ENCODE measurements around the gene ZNF304. TPM values are rescaled to one million over a fixed set of nuclear protein-coding genes. Genes with fewer than 3 reads are reported as not detected.

The ZNF304 gene
- total and polyA plus RNA-seq, 2 of the 13 experiments (the other 11 are each of a cell fraction or from before 2014, with no cell fraction given) = 3.4 to 8.0 TPM

DNA sequence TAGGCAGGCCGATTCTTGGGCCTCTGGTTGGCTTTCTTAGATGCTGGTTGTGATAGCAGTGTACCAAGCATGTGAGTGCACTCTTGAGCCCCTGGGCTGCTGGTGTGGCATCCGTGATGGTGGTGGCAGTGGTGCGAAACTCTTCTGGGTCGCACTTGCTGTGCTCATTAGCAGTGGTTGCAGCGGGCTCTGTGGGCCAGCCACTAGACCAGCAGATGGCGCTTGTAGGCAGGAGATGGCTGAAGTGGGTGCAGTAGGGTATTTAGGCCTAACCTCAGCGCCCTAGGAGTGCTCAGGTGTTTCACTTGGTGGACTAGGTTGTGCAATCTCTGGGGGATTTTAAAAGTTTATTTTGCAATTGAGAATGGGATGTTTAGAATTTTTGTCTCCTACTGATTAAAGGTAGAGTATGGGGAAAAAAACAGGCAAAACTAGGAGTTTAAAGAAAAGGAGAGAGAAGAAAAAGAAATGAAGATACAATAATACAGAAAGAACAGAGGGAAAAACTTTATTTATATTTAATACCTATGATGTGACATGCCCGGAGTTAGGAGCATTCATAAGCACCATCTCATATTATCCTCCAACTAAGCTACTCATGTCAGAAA lies 55.5 kb downstream of the ZNF304 start (continued):
- TF ChIP-seq, protein P1, sequence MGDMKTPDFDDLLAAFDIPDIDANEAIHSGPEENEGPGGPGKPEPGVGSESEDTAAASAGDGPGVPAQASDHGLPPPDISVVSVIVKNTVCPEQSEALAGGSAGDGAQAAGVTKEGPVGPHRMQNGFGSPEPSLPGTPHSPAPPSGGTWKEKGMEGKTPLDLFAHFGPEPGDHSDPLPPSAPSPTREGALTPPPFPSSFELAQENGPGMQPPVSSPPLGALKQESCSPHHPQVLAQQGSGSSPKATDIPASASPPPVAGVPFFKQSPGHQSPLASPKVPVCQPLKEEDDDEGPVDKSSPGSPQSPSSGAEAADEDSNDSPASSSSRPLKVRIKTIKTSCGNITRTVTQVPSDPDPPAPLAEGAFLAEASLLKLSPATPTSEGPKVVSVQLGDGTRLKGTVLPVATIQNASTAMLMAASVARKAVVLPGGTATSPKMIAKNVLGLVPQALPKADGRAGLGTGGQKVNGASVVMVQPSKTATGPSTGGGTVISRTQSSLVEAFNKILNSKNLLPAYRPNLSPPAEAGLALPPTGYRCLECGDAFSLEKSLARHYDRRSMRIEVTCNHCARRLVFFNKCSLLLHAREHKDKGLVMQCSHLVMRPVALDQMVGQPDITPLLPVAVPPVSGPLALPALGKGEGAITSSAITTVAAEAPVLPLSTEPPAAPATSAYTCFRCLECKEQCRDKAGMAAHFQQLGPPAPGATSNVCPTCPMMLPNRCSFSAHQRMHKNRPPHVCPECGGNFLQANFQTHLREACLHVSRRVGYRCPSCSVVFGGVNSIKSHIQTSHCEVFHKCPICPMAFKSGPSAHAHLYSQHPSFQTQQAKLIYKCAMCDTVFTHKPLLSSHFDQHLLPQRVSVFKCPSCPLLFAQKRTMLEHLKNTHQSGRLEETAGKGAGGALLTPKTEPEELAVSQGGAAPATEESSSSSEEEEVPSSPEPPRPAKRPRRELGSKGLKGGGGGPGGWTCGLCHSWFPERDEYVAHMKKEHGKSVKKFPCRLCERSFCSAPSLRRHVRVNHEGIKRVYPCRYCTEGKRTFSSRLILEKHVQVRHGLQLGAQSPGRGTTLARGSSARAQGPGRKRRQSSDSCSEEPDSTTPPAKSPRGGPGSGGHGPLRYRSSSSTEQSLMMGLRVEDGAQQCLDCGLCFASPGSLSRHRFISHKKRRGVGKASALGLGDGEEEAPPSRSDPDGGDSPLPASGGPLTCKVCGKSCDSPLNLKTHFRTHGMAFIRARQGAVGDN (CRISPR knock-in tag; IDR thresholded peaks at IDR 0.05) = peak; percentile 40
- no peak for TF ChIP-seq ZNF20 (CRISPR knock-in tag; IDR thresholded peaks at IDR 0.05)
- TF ChIP-seq JUNB (CRISPR knock-in tag; IDR thresholded peaks at IDR 0.05; ENCODE audit: borderline replicate concordance) = no peak
- TF ChIP-seq ZNF207 (IDR thresholded peaks at IDR 0.05; ENCODE audit: borderline replicate concordance) = no peak
- TF ChIP-seq, protein P2, sequence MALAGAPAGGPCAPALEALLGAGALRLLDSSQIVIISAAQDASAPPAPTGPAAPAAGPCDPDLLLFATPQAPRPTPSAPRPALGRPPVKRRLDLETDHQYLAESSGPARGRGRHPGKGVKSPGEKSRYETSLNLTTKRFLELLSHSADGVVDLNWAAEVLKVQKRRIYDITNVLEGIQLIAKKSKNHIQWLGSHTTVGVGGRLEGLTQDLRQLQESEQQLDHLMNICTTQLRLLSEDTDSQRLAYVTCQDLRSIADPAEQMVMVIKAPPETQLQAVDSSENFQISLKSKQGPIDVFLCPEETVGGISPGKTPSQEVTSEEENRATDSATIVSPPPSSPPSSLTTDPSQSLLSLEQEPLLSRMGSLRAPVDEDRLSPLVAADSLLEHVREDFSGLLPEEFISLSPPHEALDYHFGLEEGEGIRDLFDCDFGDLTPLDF (CRISPR knock-in tag; IDR thresholded peaks at IDR 0.05) = no peak
- TF ChIP-seq, protein P3, sequence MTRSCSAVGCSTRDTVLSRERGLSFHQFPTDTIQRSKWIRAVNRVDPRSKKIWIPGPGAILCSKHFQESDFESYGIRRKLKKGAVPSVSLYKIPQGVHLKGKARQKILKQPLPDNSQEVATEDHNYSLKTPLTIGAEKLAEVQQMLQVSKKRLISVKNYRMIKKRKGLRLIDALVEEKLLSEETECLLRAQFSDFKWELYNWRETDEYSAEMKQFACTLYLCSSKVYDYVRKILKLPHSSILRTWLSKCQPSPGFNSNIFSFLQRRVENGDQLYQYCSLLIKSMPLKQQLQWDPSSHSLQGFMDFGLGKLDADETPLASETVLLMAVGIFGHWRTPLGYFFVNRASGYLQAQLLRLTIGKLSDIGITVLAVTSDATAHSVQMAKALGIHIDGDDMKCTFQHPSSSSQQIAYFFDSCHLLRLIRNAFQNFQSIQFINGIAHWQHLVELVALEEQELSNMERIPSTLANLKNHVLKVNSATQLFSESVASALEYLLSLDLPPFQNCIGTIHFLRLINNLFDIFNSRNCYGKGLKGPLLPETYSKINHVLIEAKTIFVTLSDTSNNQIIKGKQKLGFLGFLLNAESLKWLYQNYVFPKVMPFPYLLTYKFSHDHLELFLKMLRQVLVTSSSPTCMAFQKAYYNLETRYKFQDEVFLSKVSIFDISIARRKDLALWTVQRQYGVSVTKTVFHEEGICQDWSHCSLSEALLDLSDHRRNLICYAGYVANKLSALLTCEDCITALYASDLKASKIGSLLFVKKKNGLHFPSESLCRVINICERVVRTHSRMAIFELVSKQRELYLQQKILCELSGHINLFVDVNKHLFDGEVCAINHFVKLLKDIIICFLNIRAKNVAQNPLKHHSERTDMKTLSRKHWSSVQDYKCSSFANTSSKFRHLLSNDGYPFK (CRISPR knock-in tag; IDR thresholded peaks at IDR 0.05; ENCODE audit: borderline replicate concordance) = no peak; the same call in 1 of the 2 replicates
- TF ChIP-seq ZNF850 (CRISPR knock-in tag; conservative IDR thresholded peaks at IDR 0.05) = no peak
- TF ChIP-seq, protein P4, sequence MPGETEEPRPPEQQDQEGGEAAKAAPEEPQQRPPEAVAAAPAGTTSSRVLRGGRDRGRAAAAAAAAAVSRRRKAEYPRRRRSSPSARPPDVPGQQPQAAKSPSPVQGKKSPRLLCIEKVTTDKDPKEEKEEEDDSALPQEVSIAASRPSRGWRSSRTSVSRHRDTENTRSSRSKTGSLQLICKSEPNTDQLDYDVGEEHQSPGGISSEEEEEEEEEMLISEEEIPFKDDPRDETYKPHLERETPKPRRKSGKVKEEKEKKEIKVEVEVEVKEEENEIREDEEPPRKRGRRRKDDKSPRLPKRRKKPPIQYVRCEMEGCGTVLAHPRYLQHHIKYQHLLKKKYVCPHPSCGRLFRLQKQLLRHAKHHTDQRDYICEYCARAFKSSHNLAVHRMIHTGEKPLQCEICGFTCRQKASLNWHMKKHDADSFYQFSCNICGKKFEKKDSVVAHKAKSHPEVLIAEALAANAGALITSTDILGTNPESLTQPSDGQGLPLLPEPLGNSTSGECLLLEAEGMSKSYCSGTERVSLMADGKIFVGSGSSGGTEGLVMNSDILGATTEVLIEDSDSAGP (CRISPR knock-in tag; IDR thresholded peaks at IDR 0.05; ENCODE audit: borderline replicate concordance) = no peak; the same call in 1 of the 2 replicates
- TF ChIP-seq, protein P5, sequence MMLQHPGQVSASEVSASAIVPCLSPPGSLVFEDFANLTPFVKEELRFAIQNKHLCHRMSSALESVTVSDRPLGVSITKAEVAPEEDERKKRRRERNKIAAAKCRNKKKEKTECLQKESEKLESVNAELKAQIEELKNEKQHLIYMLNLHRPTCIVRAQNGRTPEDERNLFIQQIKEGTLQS (CRISPR knock-in tag; IDR thresholded peaks at IDR 0.05) = no peak
- no peak for TF ChIP-seq ZNF530 (CRISPR knock-in tag; IDR thresholded peaks at IDR 0.05; ENCODE audit: low read depth)
- no peak for TF ChIP-seq TOPORS (CRISPR knock-in tag; IDR thresholded peaks at IDR 0.05)
- TF ChIP-seq, protein P6, sequence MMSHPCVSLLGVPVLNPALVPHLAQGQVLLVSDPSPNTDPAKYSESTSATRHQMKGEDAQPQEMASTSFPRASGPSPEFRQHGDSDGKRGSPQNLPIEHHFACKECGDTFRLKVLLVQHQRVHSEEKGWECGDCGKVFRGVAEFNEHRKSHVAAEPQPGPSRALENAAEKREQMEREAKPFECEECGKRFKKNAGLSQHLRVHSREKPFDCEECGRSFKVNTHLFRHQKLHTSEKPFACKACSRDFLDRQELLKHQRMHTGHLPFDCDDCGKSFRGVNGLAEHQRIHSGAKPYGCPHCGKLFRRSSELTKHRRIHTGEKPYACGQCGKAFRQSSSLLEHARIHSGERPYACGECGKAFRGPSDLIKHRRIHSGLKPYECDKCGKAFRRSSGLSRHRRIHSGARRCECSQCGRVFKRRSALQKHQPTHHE (CRISPR knock-in tag; IDR thresholded peaks at IDR 0.05; ENCODE audit: borderline replicate concordance) = no peak
- TF ChIP-seq, protein P7, sequence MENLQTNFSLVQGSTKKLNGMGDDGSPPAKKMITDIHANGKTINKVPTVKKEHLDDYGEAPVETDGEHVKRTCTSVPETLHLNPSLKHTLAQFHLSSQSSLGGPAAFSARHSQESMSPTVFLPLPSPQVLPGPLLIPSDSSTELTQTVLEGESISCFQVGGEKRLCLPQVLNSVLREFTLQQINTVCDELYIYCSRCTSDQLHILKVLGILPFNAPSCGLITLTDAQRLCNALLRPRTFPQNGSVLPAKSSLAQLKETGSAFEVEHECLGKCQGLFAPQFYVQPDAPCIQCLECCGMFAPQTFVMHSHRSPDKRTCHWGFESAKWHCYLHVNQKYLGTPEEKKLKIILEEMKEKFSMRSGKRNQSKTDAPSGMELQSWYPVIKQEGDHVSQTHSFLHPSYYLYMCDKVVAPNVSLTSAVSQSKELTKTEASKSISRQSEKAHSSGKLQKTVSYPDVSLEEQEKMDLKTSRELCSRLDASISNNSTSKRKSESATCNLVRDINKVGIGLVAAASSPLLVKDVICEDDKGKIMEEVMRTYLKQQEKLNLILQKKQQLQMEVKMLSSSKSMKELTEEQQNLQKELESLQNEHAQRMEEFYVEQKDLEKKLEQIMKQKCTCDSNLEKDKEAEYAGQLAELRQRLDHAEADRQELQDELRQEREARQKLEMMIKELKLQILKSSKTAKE (CRISPR knock-in tag; IDR thresholded peaks at IDR 0.05; ENCODE audit: borderline replicate concordance) = no peak
- TF ChIP-seq KDM5B (CRISPR knock-in tag; IDR thresholded peaks at IDR 0.05; ENCODE audit: borderline replicate concordance) = no peak

Data from HepG2 (cell line).